Measurements from ENCODE around the gene TTC33.

TTC33 gene

GRCh38 chr5:40584054-40584453 lies 171.7 kb downstream of the TTC33 start:
- H3K9me2 ChIP-seq (replicated peaks; ENCODE audit: insufficient read depth, low read length) = no peaks in the 10 kb centered on the region
- H3K27me3 ChIP-seq (ENCODE audit: low read length) = no peaks in the 10 kb centered on the region

DNA sequence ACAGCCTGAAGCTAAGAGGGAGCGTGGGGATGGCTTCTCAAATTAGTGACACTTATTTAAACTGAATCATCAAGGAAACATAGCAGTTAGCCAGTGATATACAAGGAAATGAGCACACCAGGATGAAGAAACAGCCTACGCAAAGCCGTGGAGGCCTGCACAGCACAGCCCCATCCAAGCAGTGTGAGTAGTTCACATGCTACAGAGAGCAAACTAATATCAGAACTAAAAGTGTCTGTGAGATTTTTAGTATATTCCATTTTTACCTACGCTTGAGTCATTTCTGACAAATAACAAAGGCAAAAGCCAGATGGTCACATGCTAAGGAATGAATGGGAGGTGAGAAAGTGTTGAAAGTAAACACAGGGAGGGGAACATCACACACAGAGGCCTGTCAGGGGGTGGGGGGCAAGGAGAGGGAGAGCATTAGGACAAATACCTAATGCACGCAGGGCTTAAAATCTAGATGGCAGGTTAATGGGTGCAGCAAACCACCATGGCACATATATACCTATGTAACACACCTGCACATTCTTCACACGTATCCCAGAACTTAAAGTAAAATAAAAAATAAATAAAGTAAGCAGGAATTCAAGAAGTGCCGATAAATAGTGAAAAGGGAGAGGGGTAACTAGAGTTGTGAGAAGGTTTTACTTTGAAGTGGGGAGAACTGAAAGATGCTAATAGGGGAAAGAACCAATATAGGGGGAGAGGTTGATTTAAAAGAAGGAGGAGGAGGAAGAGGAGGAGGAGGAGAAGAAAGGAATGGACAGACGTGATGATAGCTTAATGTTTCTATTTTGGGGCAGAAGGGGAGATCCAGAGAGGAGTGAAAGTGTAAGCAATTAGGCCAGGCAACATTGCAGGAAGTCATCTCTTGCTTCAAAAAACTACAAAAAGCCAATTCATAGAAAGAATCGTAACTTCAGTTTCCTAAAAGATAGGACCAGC lies 177.0 kb downstream of the TTC33 start:
- no peaks in the 10 kb centered on the region for H3K36me3 ChIP-seq (ENCODE audit: low read length)
- no peaks in the 10 kb centered on the region for H4K20me1 ChIP-seq (ENCODE audit: low read depth, low read length)
- no peaks in the 10 kb centered on the region for H3K27me3 ChIP-seq (ENCODE audit: low read length)
- H3K9me3 ChIP-seq (ENCODE audit: insufficient read depth, low read length) = no peaks in the 10 kb centered on the region
- H3K27ac ChIP-seq (ENCODE audit: low read depth, low read length) = no peak overlapping the region
- no peaks in the 10 kb centered on the region for H3F3A ChIP-seq (ENCODE audit: insufficient read depth)
- H3K4me2 ChIP-seq (ENCODE audit: low read depth, low read length, poor library complexity, severe bottlenecking) = no peak overlapping the region
- H3K9ac ChIP-seq (ENCODE audit: low read length) = no peak overlapping the region
- H3K79me2 ChIP-seq (ENCODE audit: insufficient read depth, low read length) = no peaks in the 10 kb centered on the region
- TF ChIP-seq CTCF (IDR thresholded peaks at IDR 0.05; ENCODE audit: insufficient read depth, low read length, poor library complexity, severe bottlenecking) = no peak
- H3K9me2 ChIP-seq (replicated peaks; ENCODE audit: insufficient read depth, low read length) = no peaks in the 10 kb centered on the region
- H2AFZ ChIP-seq (ENCODE audit: low read depth, low read length, severe bottlenecking) = no peak overlapping the region
- no peak overlapping the region for H3K4me3 ChIP-seq (ENCODE audit: insufficient read depth, low read length, poor library complexity, severe bottlenecking)

More at GRCh38 chr5:40584054-40584453, 171.7 kb downstream of the TTC33 start:
- TF ChIP-seq CTCF (IDR thresholded peaks at IDR 0.05; ENCODE audit: insufficient read depth, low read length, poor library complexity, severe bottlenecking) (no peak), EZH2phosphoT487 (conservative IDR thresholded peaks at IDR 0.05; ENCODE audit: low read length) (no peak)
- Histone ChIP-seq H3F3A (ENCODE audit: insufficient read depth) (no peaks in the 10 kb centered on the region), H3K4me2 (ENCODE audit: low read depth, low read length, poor library complexity, severe bottlenecking) (no peak overlapping the region), H3K9ac (ENCODE audit: low read length) (no peak overlapping the region), H3K9me3 (ENCODE audit: insufficient read depth, low read length) (no peaks in the 10 kb centered on the region), H3K79me2 (ENCODE audit: insufficient read depth, low read length) (no peaks in the 10 kb centered on the region), H3K4me3 (ENCODE audit: insufficient read depth, low read length, poor library complexity, severe bottlenecking) (no peak overlapping the region), H3K27ac (ENCODE audit: low read depth, low read length) (no peak overlapping the region), H4K20me1 (ENCODE audit: low read depth, low read length) (no peaks in the 10 kb centered on the region), H3K36me3 (ENCODE audit: low read length) (no peaks in the 10 kb centered on the region), H2AFZ (ENCODE audit: low read depth, low read length, severe bottlenecking) (no peak overlapping the region)

DNA sequence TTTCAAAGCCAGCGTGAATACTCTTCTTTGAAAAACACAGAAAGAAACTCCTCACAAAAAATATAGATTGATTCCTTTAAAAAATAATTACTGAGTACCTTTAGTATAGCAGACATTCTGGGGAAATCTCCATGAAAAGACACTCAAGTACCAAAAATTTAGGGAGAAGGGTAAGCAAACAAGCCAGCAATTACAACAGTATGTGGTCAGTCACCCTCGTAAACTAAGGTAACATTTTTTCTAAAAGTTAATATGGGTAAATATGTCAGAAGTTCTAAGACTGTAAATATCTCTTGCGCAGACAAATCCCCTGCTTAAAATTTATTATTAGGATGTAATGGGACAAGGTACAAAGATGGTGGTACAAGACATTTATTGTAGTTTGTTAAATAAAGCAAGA lies 178.0 kb downstream of the TTC33 start:
- Histone ChIP-seq H3K27me3 (ENCODE audit: low read length) (no peaks in the 10 kb centered on the region), H3K9me3 (ENCODE audit: insufficient read depth, low read length) (no peaks in the 10 kb centered on the region), H2AFZ (ENCODE audit: low read depth, low read length, severe bottlenecking) (no peak overlapping the region), H3K27ac (ENCODE audit: low read depth, low read length) (no peak overlapping the region), H3K9ac (ENCODE audit: low read length) (no peak overlapping the region), H3K36me3 (ENCODE audit: low read length) (no peaks in the 10 kb centered on the region), H3K4me3 (ENCODE audit: insufficient read depth, low read length, poor library complexity, severe bottlenecking) (no peak overlapping the region), H3K9me2 (replicated peaks; ENCODE audit: insufficient read depth, low read length) (no peaks in the 10 kb centered on the region), H3F3A (ENCODE audit: insufficient read depth) (no peaks in the 10 kb centered on the region), H4K20me1 (ENCODE audit: low read depth, low read length) (no peaks in the 10 kb centered on the region), H3K79me2 (ENCODE audit: insufficient read depth, low read length) (no peaks in the 10 kb centered on the region), H3K4me2 (ENCODE audit: low read depth, low read length, poor library complexity, severe bottlenecking) (no peak overlapping the region)
- TF ChIP-seq EZH2phosphoT487 (conservative IDR thresholded peaks at IDR 0.05; ENCODE audit: low read length) (no peak), CTCF (IDR thresholded peaks at IDR 0.05; ENCODE audit: insufficient read depth, low read length, poor library complexity, severe bottlenecking) (no peak)

All from SU-DHL-6 (cell line).